ENCODE results near the gene CAMTA1. TPM values are rescaled to one million over a fixed set of nuclear protein-coding genes. Genes with fewer than 3 reads are reported as not detected.

Gene CAMTA1
- total RNA-seq, 1 experiment from 2014 or later, result 82.2 TPM

DNA sequence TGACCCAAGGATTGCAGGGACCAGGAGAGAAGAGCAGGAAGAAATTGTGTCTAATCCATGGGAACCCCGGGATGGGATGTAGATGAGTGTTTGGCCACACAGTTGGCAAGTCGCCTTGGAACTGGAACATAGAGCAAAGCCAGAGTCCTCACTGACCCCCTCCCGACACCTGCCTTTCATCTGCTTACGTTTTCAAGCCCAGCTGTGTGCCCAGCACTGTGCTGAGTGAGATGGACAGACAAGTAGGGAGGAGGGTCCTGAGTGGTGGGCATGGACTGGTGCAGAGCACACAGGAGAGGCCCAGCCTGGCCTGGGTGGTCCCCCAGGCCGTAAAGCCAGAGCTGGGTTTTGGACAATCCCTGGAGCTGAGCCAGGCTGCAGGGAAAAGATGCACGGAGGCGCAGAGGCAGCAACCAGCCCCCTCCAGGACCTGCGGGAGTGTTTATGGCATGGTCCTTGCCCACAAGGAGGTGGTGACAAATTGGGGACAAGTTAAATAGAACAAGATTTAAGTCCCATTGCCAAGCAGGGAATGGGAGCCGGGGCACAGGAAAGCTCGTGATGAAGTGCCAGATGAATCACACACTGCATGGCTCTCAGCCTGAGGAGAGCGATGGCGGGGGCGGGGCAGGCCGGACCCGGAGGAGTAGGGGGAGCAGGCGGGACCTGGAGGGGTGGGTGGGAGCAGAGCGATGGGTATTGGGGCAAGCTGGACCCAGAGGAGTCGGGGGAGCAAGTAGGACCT is 828.0 kb downstream of the CAMTA1 start:
- Histone ChIP-seq H3K27ac (ENCODE audit: low read length) (no peak overlapping the region), H3K4me1 (ENCODE audit: control insufficient read depth, insufficient read depth, low read length) (no peaks in the 10 kb centered on the region), H3K27me3 (ENCODE audit: control insufficient read depth, insufficient read depth, low read length) (no peaks in the 10 kb centered on the region; the same call in 1 of the 2 replicates), H3K36me3 (ENCODE audit: control insufficient read depth, insufficient read depth, low read length) (no peaks in the 10 kb centered on the region), H3K9me3 (ENCODE audit: control insufficient read depth, insufficient read depth, low read depth, low read length) (no peaks in the 10 kb centered on the region), H3K4me3 (ENCODE audit: low read depth in 2 of 2, low read length in 2 of 2) (no peak overlapping the region)
- DNase-seq (ENCODE audit: low read depth, low spot score), result no peak
- intact Hi-C loops (cut with micrococcal nuclease; ENCODE audit: unreplicated experiment), result no loop called here
- POLR2A ChIA-PET, result no interaction called here
- TF ChIP-seq SIN3A (IDR thresholded peaks at IDR 0.05; ENCODE audit: borderline replicate concordance, insufficient read depth, low read depth, low read length), result no peak
- TF ChIP-seq, protein P1, sequence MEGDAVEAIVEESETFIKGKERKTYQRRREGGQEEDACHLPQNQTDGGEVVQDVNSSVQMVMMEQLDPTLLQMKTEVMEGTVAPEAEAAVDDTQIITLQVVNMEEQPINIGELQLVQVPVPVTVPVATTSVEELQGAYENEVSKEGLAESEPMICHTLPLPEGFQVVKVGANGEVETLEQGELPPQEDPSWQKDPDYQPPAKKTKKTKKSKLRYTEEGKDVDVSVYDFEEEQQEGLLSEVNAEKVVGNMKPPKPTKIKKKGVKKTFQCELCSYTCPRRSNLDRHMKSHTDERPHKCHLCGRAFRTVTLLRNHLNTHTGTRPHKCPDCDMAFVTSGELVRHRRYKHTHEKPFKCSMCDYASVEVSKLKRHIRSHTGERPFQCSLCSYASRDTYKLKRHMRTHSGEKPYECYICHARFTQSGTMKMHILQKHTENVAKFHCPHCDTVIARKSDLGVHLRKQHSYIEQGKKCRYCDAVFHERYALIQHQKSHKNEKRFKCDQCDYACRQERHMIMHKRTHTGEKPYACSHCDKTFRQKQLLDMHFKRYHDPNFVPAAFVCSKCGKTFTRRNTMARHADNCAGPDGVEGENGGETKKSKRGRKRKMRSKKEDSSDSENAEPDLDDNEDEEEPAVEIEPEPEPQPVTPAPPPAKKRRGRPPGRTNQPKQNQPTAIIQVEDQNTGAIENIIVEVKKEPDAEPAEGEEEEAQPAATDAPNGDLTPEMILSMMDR (IDR thresholded peaks at IDR 0.05), result no peak
- no peak for TF ChIP-seq REST (IDR thresholded peaks at IDR 0.05; ENCODE audit: insufficient read depth in 1 of 2, low read depth in 2 of 2, low read length in 1 of 2)
- no peak for TF ChIP-seq TCF7L2 (IDR thresholded peaks at IDR 0.05; ENCODE audit: low read depth, low read length)
- TF ChIP-seq POLR2AphosphoS5 (IDR thresholded peaks at IDR 0.05; ENCODE audit: low read depth, low read length), result no peak
- CTCF ChIA-PET, result no interaction called here
- no TSS peak for BruUV-seq (replicated peaks)
- ATAC-seq, result no peak
- in situ Hi-C loops (cut with HindIII; ENCODE audit: low pct_unique_long_range_greater_than_20kb, low sequenced_read_pairs), result no loop called here

DNA sequence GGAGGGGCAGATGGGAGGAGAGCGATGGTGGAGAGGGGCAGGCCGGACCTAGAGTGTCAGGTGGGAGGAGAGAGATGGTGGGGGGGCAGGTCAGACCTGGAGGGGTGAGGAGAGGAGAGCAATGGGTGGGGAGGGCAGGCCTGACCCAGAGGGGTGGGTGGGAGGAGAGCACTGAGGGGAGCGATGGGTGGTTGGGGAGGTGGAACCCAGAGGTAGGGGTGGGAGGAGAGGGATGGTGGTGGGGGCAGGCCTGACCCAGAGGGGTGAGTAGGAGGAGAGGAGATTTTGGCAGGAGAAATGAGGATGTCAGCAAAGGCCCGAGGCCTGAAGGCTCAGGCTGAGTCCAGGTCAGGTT is 828.6 kb downstream of the CAMTA1 start:
- CTCF ChIA-PET, result no interaction called here
- peaks cover 2% of the 10 kb centered on the region; the same call in 1 of the 2 replicates for H3K27me3 ChIP-seq (ENCODE audit: control insufficient read depth, insufficient read depth, low read length)
- intact Hi-C loops (cut with micrococcal nuclease; ENCODE audit: unreplicated experiment) (no loop called here), in situ Hi-C loops (cut with HindIII; ENCODE audit: low pct_unique_long_range_greater_than_20kb, low sequenced_read_pairs) (no loop called here)
- DNase-seq (ENCODE audit: low read depth, low spot score) (no peak), ATAC-seq (no peak)
- H3K36me3 ChIP-seq (ENCODE audit: control insufficient read depth, insufficient read depth, low read length), result no peaks in the 10 kb centered on the region
- no TSS peak for BruUV-seq (replicated peaks)
- H3K27ac ChIP-seq (ENCODE audit: low read length), result no peak overlapping the region
- H3K9me3 ChIP-seq (ENCODE audit: control insufficient read depth, insufficient read depth, low read depth, low read length), result no peaks in the 10 kb centered on the region
- no peaks in the 10 kb centered on the region for H3K4me1 ChIP-seq (ENCODE audit: control insufficient read depth, insufficient read depth, low read length)
- TF ChIP-seq POLR2AphosphoS5 (IDR thresholded peaks at IDR 0.05; ENCODE audit: low read depth, low read length), result no peak
- TF ChIP-seq, protein P1 (IDR thresholded peaks at IDR 0.05), result no peak
- no peak for TF ChIP-seq SIN3A (IDR thresholded peaks at IDR 0.05; ENCODE audit: borderline replicate concordance, insufficient read depth, low read depth, low read length)
- TF ChIP-seq REST (IDR thresholded peaks at IDR 0.05; ENCODE audit: insufficient read depth in 1 of 2, low read depth in 2 of 2, low read length in 1 of 2), result no peak
- TF ChIP-seq TCF7L2 (IDR thresholded peaks at IDR 0.05; ENCODE audit: low read depth, low read length), result no peak
- H3K4me3 ChIP-seq (ENCODE audit: low read depth in 2 of 2, low read length in 2 of 2), result no peak overlapping the region
- POLR2A ChIA-PET, result no interaction called here
